Choroid plexus epithelial cell (primary cell): ENCODE results near the gene ABI2.

Experiments used
- DNase-seq: peaks from one replicate; pipeline ENCODE4 v3.0.0-alpha.2; 2010; ENCODE audit warnings: low read depth
- H3K4me3 ChIP-seq: 2 replicates; pipeline ENCODE4 v1.5.1; 2011; ENCODE audit warnings: low read depth, mild to moderate bottlenecking, control low read depth, low read length, moderate library complexity
- CTCF ChIP-seq: conservative IDR thresholded peaks from 2 replicates; pipeline ENCODE4 v1.5.1; 2011; ENCODE audit warnings: low read depth, mild to moderate bottlenecking, control low read depth, inconsistent platforms, low read length, moderate library complexity

ABI2 gene

GRCh38 chr2:203310688-203311436, 17.3 kb upstream of the ABI2 start:
- H3K4me3 ChIP-seq = no peak overlapping the region
- no peak for TF ChIP-seq CTCF
- no peak for DNase-seq

DNA sequence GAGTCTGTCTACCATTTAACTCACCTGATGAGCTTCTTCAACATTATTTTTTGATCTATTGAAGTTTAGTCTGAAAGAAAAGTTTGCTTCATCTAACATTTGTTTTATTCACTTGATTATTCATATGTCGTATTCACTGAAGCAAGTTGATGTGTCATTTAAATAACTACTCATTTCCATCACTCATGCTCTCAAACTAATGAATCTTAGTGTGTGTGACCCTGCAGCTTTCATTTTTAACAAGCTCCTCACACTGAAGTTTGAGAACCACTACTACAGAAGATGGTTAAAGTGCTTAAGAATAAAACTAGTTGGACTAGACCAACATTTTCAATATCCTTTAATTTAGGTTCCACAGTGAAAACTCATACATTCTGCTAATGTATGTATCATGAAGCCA, 1.8 kb upstream of the ABI2 start:
- no peak for TF ChIP-seq CTCF
- no peak for DNase-seq
- no peak overlapping the region for H3K4me3 ChIP-seq

- no peak for TF ChIP-seq CTCF
- peak overlapping the region; percentile 85 for H3K4me3 ChIP-seq
- DNase-seq = peak; percentile 10
Measured at GRCh38 chr2:203327582-203327900, 653 bp upstream of the ABI2 start.

GRCh38 chr2:203328760-203329540, 756 bp downstream of the ABI2 start:
- no peak for TF ChIP-seq CTCF
- DNase-seq = peak; percentile 36
- peak overlapping the region; percentile 85 for H3K4me3 ChIP-seq

GRCh38 chr2:203330434-203330833, 2.2 kb downstream of the ABI2 start:
- H3K4me3 ChIP-seq = no peak overlapping the region

GRCh38 chr2:203338322-203338721, 10.1 kb downstream of the ABI2 start:
- H3K4me3 ChIP-seq = no peak overlapping the region
- TF ChIP-seq CTCF = no peak
- no peak for DNase-seq

More at GRCh38 chr2:203330434-203330833, 2.2 kb downstream of the ABI2 start:
- no peak for TF ChIP-seq CTCF
- DNase-seq = peak; percentile 81
